ENCODE results near the gene HES1.

Gene HES1

DNA sequence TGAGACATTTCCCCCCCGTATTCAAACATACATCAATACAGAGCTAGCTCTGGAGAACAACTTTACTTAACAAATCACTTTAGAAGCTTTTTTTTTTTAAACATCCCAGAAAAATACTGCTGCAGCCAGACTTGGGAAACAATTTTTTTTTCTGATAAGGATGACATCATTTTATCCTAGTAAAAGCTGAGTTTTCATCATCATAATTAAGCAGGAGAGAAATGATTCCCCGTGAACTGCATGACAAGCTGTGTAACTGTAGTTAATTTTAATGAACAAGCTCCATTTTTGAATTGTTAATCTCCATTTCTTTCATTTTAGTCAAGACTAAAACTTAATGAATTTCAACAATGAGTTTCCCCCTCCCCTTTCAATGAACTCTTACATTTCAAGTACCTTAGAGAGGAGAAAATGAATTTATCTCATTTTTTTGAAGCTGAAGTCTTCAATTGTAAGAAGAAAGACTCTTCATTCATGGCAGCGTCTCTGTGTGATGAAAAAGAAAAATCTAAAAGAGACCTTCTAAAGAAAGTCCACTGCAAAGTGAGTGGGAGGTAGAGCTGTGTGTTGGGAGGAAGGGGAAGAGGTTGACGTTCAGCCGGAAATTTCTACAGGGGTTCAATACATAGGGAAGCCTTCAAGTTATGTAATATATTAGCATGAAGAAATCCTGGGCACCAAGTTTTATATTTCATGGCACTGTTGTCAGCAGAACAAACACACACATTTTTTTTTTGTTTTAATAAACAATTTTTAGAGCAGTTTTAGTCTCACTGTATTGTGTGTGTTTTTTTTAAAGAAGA, 31.7 kb downstream of the HES1 start:
- DNase-seq (ENCODE audit: low read depth in 2 of 2) = no peak

GRCh38 chr3:194168994-194169393, 33.0 kb downstream of the HES1 start:
- DNase-seq (ENCODE audit: low read depth in 2 of 2) = no peak

DNA sequence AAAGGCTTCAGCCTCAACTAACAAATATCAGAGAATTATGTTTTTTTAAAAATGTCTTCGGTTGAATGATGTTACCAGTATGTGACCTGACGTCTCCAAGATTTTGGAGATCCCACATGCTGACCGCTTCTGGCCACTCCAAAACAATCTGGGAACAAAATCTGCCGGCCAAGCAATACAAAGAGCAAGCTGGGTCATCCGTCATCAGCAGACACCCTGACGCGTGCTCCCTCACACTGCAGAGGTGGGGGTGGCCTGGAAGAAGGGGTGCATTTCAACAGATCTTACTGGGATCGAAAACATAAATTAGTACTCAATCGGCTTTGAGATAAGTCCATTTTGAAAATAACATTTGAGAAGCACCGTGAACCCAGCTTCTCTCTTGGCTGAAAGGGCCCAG, 33.6 kb downstream of the HES1 start:
- no peak for DNase-seq (ENCODE audit: low read depth in 2 of 2)

GRCh38 chr3:194170793-194171192, 34.8 kb downstream of the HES1 start:
- DNase-seq (ENCODE audit: low read depth in 2 of 2) = no peak

- no peak for DNase-seq (ENCODE audit: low read depth in 2 of 2)
Observed at GRCh38 chr3:194174406-194174805, 38.5 kb downstream of the HES1 start.

DNA sequence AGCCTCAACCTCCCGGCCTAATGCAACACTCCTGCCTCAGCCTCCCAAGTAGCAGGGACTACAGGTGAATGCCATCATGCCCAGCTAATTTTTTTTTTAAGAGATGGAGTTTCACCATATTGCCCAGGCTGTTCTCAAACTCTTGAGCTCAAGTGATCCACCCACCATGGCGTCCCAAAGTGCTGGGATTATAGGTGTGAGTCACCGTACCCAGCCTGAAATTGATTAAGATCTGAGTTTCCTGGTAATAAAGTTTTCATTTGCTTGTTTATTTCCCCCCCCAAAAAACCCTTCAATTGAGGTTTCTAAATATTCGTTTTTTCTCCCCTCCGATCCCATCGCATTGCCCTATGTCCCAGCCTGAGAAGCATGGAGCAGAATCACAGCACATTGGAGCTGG, 39.0 kb downstream of the HES1 start:
- DNase-seq (ENCODE audit: low read depth in 2 of 2) = no peak

DNA sequence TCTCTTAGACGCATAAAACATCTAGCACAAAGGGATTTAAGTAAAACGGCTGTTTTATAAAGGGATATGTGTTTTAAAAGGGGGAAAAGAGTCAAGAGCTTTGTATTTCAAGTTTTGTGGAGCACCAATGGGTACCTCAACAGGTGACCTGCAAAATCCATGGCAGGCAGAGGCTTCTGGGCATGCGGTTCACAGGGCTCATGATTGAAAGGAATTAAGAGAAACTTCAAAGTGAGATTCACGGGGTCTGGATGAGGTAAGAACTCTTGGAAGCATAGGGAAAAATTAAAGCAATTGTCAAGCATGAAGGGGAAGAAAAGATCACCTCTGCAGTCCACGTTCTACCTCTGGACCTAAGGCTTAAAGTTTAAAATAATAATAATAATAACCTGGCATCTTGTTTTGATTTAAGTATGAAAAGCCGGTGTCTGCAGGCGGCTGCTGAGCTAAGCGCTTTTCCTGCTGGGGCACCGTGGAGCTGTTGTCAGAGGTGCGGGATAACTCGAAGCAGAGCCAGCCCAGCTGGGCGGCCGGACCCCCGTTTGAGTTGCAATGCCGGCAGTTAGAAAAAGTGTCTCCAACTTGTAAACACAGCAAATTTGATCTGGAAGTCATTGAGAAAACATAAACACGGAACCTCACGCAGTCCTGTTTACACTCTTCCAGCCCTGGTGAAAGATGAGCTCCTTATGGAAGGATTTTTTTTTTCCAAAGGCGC, 40.5 kb downstream of the HES1 start:
- DNase-seq (ENCODE audit: low read depth in 2 of 2) = no peak

GRCh38 chr3:194177141-194177540, 41.2 kb downstream of the HES1 start:
- DNase-seq (ENCODE audit: low read depth in 2 of 2) = no peak

- no peak for DNase-seq (ENCODE audit: low read depth in 2 of 2)
Observed at GRCh38 chr3:194178128-194178527, 42.2 kb downstream of the HES1 start.

GRCh38 chr3:194178669-194179068, 42.7 kb downstream of the HES1 start:
- no peak for DNase-seq (ENCODE audit: low read depth in 2 of 2)

GRCh38 chr3:194180570-194180969, 44.6 kb downstream of the HES1 start:
- DNase-seq (ENCODE audit: low read depth in 2 of 2) = no peak

DNA sequence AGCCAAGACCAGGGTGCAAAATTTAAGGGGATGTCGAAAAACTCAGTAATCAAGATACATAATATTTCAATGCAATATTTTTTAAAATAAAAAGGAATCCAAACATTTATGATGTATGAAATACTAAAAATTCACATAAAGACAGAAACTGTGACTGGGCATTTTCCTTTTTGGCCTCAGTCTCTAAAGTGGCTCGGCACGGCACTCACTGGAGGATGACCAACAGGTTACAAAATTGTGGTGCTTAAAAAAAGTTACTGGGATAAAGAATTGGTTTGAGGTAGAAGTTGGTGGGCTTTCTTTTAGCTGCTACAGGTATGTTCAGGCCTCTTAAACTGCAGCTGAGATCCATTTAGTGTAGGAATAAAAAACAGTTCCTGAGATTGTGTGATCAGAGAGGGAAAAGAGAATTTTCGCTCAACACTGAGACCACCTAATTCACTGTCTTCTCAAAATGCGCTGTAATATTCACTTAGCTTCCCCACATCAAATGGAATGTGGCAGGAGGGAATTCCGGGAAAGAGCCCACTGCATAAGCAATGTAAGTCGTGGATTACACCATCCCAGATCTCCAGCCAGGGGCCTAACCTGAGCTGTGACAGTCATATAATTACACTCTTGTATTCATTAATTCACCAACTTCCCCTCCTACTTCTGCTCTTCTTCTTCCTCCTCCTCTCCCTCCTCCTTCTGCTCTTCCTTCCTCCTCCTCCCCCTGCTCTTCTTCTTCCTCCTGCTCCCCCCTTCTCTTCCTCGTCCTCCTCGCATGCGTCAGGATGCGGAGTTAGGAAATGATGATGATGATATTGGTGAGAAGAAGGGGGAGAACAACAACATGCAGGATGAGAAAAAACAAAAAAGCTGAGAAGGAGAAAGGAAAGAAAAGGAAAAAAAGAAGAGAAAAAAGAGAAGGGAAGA, 45.9 kb downstream of the HES1 start:
- DNase-seq (ENCODE audit: low read depth in 2 of 2) = no peak

- no peak for DNase-seq (ENCODE audit: low read depth in 2 of 2)
Observed at GRCh38 chr3:194183271-194183670, 47.3 kb downstream of the HES1 start.

DNA sequence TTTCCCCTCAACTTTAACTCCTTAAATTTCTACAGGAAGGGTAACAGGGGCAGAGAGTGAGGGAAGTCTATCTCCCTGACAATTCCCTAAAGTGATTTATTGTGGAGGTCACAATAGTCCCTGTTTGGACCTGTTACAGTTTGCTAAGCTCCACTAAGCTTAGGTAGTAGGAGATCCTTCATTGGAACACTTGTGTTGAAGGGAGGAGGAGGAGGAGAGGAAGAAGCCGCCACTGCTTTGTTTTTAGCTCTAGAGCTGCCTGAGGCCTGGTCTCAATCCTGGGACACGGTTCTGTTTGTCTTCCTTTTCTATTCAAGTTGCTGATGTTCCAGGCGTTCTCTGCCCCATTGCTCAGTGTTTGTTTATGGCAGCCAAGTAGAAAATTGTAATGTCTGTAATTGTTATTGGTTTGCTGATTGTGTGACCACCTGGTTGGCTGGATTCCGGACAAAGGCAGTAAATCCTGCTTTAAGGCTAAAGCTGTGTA, 48.4 kb downstream of the HES1 start:
- no peak for DNase-seq (ENCODE audit: low read depth in 2 of 2)

GRCh38 chr3:194184801-194185200, 48.9 kb downstream of the HES1 start:
- DNase-seq (ENCODE audit: low read depth in 2 of 2) = no peak

DNA sequence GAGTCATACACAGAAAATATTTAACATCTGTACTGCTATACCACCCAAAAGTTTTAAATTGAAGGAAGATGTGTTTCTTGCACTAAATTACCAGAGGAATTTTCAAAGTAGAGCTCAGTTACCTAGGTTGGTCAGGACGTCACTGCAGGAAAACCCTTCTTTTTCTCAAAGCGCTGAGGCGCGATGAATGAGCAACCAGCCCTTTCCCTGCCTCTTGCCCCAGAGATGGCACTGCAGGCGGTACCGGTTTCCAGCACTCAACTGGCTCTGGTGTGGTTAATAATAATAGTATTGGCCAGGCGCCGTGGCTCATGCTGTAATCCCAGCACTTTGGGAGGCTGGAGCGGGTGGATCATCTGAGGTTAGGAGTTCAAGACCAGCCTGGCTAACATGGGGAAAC, 49.3 kb downstream of the HES1 start:
- DNase-seq (ENCODE audit: low read depth in 2 of 2) = no peak

DNA sequence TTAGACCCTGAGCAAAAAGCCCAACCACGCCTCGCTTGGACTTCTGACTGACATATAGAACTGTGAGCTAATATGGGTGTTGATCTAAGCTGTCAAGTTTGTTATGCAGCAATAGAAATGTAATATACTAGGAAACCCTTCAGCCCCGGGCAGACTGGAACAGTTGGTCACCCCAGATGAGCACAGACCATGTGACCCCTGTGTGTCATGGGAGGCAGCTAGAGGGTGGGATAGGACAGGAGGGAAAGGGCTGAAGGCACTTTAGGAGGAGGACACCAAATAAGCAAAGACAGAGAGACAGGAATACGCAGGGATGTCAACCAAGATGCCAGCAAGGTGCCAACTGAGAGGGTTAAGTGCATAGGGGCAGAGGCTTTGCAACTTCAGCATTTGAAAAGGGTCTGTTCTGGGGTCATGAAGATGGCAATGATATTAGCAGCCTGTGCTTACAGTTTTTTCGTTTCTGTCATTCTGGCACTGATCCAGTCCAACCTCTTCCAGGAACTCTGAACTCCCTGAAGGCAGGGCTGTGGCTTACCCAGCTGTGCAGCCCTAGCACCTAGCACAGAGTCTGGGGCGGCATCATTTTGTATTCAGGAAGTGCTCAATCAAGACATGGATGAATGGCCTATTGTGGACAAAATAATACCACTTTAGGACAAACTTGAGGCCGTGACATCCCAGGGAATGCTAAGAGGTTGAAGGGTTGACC, 51.4 kb downstream of the HES1 start:
- no peak for DNase-seq (ENCODE audit: low read depth in 2 of 2)
